Activated CD4-positive, alpha-beta T cell treated with anti-CD3 and anti-CD28 coated beads, Interleukin-2, amount 10 ng/mL, durations not matched to agents 7 days and 5 days (primary cell): ENCODE results near the gene NEDD9. TPM values are rescaled to one million over a fixed set of nuclear protein-coding genes. Genes with fewer than 3 reads are reported as not detected.
A peak's percentile ranks its signal among the peaks of the same experiment; 100 is the strongest.

Experiments
- CTCF ChIA-PET: fragments of 350-600 bp; sonication (Branson Sonifier 250); formaldehyde crosslinking; loops from one replicate; lab custom pipeline; 2021; ENCODE audit warnings: antibody characterized with exemption; lab: Charles Lee
- POLR2A ChIA-PET: fragments of 350-600 bp; sonication (Branson Sonifier 250); formaldehyde crosslinking; loops from one replicate; lab custom pipeline; 2021; ENCODE audit warnings: antibody characterized with exemption; lab: Charles Lee
- DNase-seq: peaks from one replicate; pipeline ENCODE4 v3.0.0-alpha.2; 2020
- H3K27ac Mint-ChIP-seq: one replicate; pipeline ENCODE4 v1.8.0; 2021; ENCODE audit warnings: mild to moderate bottlenecking, moderate library complexity, mixed read lengths
- H3K27me3 Mint-ChIP-seq: one replicate; pipeline ENCODE4 v1.8.0; 2021; ENCODE audit warnings: mixed read lengths
- H3K36me3 Mint-ChIP-seq: one replicate; pipeline ENCODE4 v1.8.0; 2021; ENCODE audit warnings: low read depth, mixed read lengths
- H3K4me1 Mint-ChIP-seq: one replicate; pipeline ENCODE4 v1.8.0; 2021; ENCODE audit warnings: mixed read lengths
- H3K4me3 Mint-ChIP-seq: one replicate; pipeline ENCODE4 v1.8.0; 2021; ENCODE audit warnings: mild to moderate bottlenecking, moderate library complexity, mixed read lengths
- H3K9me3 Mint-ChIP-seq: one replicate; pipeline ENCODE4 v1.8.0; 2021; ENCODE audit warnings: mixed read lengths
- total RNA-seq, 2 experiments: library from RNA; stranded (reverse); gene quantifications; one replicate each; pipeline ENCODE4 v1.2.3, GENCODE V29; 2021

Gene NEDD9
- total RNA-seq, 2 experiments from 2014 or later = 42.7 to 47.7 TPM

DNA sequence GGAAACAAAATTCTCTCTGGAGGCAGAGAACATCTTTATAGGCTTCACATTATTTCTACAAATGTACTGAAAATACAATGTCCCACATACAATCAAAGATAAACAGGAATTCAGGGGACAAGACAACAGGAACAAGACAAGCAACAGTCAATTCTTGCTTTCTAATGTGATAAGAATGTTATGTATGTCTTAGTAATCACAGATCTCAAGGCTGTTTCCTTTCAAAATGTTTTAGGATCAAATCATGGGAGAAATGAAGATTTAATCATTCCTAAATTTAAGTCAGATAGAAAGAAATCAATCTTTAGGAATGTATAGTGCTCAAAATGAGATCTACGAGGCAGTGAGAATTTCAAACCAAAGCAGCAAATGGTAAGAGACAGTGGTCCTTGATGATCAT is 32.1 kb downstream of the NEDD9 start:
- POLR2A ChIA-PET = no interaction called here
- CTCF ChIA-PET = interaction anchor here (2.1 kb wide), 1 partner anchor 22 kb away, joined by 6 read pairs; no protein-coding TSS in a partner anchor
- Mint-ChIP-seq H3K4me1 (peaks cover 80% of the 10 kb centered on the region), H3K27me3 (no peaks in the 10 kb centered on the region), H3K4me3 (no peak overlapping the region), H3K36me3 (peaks cover 75% of the 10 kb centered on the region), H3K9me3 (peaks cover 11% of the 10 kb centered on the region), H3K27ac (peak overlapping the region; percentile 91)
- DNase-seq = no peak

DNA sequence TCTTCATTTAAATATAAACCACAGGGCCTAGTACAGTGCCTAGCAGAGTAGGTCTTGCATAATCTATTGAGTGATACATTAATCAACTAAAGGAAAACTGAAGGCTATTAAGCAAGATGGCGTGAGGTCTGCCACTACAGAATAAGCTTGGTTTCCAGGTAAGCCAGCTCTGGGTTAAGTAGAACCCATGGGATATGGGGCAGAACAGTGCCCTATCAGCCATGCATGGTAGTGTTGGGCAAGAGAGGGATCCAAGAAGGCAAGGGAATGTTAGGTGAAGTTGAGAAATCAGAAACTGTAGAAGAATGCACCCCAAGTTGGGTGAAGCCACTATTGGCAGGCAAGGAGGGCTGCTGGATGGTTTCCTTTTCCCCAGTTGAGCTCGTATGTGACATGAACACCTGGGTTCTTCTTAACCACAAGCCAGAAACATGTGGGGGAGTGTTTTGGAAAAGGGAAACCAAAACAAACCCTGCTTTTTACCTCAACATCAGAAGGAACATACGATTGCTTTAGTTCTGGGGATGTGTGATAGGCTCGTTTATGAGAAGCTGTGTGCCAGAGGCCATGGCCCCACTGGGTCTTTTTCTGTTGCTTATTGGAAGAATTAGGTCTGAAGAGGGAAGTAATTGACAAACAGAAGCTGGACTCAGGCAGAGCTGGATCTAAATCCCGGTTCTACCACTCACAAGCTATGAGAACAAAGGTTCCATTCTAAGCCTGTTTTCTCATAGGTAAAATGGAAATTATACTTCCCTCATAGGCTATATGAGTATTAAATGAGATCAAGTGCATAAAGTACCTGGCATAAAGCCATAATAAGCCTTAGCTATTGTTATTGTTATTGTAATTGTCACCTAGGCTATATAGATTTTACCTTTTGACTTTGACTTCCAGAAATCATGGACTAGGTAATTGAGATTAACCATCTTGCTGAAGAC is 33.5 kb downstream of the NEDD9 start:
- Mint-ChIP-seq H3K27me3 (no peaks in the 10 kb centered on the region), H3K27ac (peak overlapping the region; percentile 91), H3K36me3 (peaks cover 81% of the 10 kb centered on the region), H3K9me3 (peaks cover 11% of the 10 kb centered on the region), H3K4me3 (peak overlapping the region; percentile 42), H3K4me1 (peaks cover 80% of the 10 kb centered on the region)
- ChIA-PET CTCF (interaction anchor here (0.7 to 2.1 kb wide), 11 partner anchors 11 to 295 kb away, joined by 3 to 6 read pairs (median 4); partner anchors contain the start of gene NEDD9), POLR2A (interaction anchor here (0.5 to 1.3 kb wide), 3 partner anchors 26 to 219 kb away, joined by 3 to 6 read pairs (median 3); no protein-coding TSS in a partner anchor)
- peak; percentile 80 for DNase-seq

DNA sequence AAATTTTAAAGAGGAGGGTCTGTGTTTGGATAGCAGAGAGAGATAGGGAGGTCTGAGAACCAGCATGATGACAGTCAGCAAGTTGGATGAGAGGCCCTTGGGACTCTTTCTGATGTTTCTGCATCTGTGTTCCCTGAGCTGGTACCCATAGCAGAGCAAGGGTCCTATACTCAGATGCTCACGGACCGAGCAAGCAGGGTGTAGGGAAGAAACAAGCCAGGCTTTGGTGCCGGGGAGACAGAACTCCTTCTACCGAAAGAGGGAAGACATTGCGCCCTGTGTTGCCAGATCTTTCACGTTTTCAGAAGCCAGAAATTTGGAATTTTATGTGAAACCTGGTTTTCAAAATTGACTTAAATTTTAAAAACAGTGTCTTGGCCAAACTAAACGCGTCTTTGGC is 34.6 kb downstream of the NEDD9 start:
- ChIA-PET CTCF (no interaction called here), POLR2A (interaction anchor here (0.6 kb wide), 1 partner anchor 141 kb away, joined by 3 read pairs; no protein-coding TSS in a partner anchor)
- DNase-seq = no peak
- Mint-ChIP-seq H3K4me1 (peaks cover 71% of the 10 kb centered on the region), H3K27me3 (no peaks in the 10 kb centered on the region), H3K27ac (peak overlapping the region; percentile 91), H3K4me3 (no peak overlapping the region), H3K9me3 (peaks cover 11% of the 10 kb centered on the region), H3K36me3 (peaks cover 80% of the 10 kb centered on the region)

DNA sequence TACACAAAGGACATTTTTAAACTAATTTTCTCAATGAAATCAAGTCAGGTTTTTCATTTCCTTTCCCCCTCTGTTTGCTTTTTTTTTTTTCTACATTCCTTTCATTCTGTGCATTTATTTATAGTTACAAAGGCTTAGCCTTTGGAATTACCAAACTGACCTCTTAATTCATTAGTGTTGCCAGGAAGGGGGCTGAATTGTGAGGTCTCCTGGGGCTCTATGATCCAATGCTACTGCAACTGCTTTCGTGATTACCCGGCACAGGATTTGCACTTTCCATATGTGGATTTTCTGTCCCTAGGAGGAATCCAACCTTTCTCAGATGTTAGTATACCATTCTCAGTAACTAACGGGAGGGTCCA is 35.3 kb downstream of the NEDD9 start:
- H3K27me3 Mint-ChIP-seq = no peaks in the 10 kb centered on the region
- no peak overlapping the region for H3K4me3 Mint-ChIP-seq
- ChIA-PET CTCF (no interaction called here), POLR2A (no interaction called here)
- H3K27ac Mint-ChIP-seq = no peak overlapping the region
- peaks cover 81% of the 10 kb centered on the region for H3K36me3 Mint-ChIP-seq
- peaks cover 64% of the 10 kb centered on the region for H3K4me1 Mint-ChIP-seq
- DNase-seq = no peak
- H3K9me3 Mint-ChIP-seq = peaks cover 11% of the 10 kb centered on the region

DNA sequence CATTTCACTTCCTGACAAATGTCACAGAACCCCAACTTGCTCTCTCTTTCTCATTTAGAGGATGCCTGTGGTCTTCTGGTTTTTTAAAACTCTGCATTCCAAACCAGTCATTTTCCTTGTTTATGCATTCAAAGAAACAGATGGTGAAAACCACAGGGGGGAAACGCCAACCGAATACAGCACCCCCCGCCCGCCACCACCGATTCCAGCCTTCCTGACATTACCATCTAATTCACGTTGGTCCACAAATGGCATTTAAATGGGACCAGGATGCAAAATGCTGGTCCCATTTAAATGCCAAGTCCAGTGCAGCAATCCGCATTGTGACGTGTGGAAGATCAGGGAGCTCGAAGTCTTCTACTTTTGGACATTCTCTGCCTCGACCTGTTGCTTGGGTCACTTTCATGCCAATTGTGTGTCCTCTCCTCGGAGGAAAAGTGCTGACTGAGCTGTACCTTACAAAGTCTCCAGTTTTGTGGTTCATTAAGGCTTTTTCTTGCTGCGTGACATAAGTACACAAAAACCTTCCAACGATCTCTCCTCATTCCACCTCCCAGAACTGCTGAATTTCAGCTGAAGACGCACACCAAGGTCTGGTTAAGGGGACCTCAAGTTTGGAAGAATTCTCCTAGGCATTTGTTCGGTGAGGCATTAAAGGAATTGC is 35.8 kb downstream of the NEDD9 start:
- CTCF ChIA-PET = interaction anchor here (0.9 kb wide), 1 partner anchor 12 kb away, joined by 3 read pairs; no protein-coding TSS in a partner anchor
- Mint-ChIP-seq H3K9me3 (peaks cover 11% of the 10 kb centered on the region), H3K27ac (no peak overlapping the region), H3K36me3 (peaks cover 82% of the 10 kb centered on the region), H3K27me3 (no peaks in the 10 kb centered on the region), H3K4me1 (peaks cover 59% of the 10 kb centered on the region), H3K4me3 (no peak overlapping the region)
- no peak for DNase-seq
- POLR2A ChIA-PET = no interaction called here

GRCh38 chr6:11194356-11195218 is 37.9 kb downstream of the NEDD9 start:
- POLR2A ChIA-PET = interaction anchor here (0.8 kb wide), 1 partner anchor 724 kb away, joined by 4 read pairs; no protein-coding TSS in a partner anchor
- H3K27me3 Mint-ChIP-seq = no peaks in the 10 kb centered on the region
- CTCF ChIA-PET = interaction anchor here (0.7 kb wide), 1 partner anchor 758 kb away, joined by 3 read pairs; no protein-coding TSS in a partner anchor

GRCh38 chr6:11193434-11193833 is 39.0 kb downstream of the NEDD9 start:
- ChIA-PET POLR2A (no interaction called here), CTCF (interaction anchor here (0.6 to 1.3 kb wide), 5 partner anchors 10 to 759 kb away, joined by 3 to 5 read pairs (median 3); no protein-coding TSS in a partner anchor)
- Mint-ChIP-seq H3K27me3 (no peaks in the 10 kb centered on the region), H3K36me3 (peaks cover 81% of the 10 kb centered on the region), H3K4me3 (no peak overlapping the region), H3K27ac (no peak overlapping the region), H3K4me1 (peaks cover 32% of the 10 kb centered on the region), H3K9me3 (peaks cover 4% of the 10 kb centered on the region)
- DNase-seq = no peak

More at GRCh38 chr6:11194356-11195218, 37.9 kb downstream of the NEDD9 start:
- Mint-ChIP-seq H3K36me3 (peaks cover 85% of the 10 kb centered on the region), H3K9me3 (peaks cover 5% of the 10 kb centered on the region), H3K27ac (no peak overlapping the region), H3K4me3 (no peak overlapping the region), H3K4me1 (peaks cover 41% of the 10 kb centered on the region)
- no peak for DNase-seq

DNA sequence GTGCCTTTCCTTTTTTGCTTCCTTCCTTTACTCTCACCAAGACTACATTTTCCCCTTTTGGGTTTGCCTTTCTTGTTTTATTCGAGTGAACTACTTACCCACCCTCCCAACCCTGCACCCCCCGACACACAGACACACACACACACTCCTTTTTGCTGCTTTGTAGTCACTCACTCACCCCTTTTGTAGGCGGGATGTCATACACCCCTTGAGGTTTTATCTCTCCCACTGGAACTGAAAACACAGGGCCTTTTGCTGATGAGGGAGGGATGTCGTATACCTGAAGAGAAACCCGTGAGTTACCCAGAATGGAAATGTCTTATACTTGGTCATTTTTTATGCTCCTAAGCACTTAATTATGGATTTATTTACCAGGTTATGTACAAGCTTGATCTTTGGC is 40.3 kb downstream of the NEDD9 start:
- POLR2A ChIA-PET = no interaction called here
- H3K27me3 Mint-ChIP-seq = no peaks in the 10 kb centered on the region
- CTCF ChIA-PET = interaction anchor here (0.6 to 1.2 kb wide), 3 partner anchors 10 to 309 kb away, joined by 3 read pairs; no protein-coding TSS in a partner anchor
- H3K27ac Mint-ChIP-seq = no peak overlapping the region
- peaks cover 20% of the 10 kb centered on the region for H3K4me1 Mint-ChIP-seq
- H3K9me3 Mint-ChIP-seq = peaks cover 2% of the 10 kb centered on the region
- H3K36me3 Mint-ChIP-seq = peaks cover 83% of the 10 kb centered on the region
- DNase-seq = no peak
- H3K4me3 Mint-ChIP-seq = no peak overlapping the region

- Mint-ChIP-seq H3K27me3 (no peaks in the 10 kb centered on the region), H3K4me1 (peaks cover 8% of the 10 kb centered on the region), H3K4me3 (no peak overlapping the region), H3K27ac (no peak overlapping the region), H3K36me3 (peaks cover 85% of the 10 kb centered on the region), H3K9me3 (peaks cover 2% of the 10 kb centered on the region)
- POLR2A ChIA-PET = no interaction called here
- CTCF ChIA-PET = no interaction called here
- no peak for DNase-seq
These were observed 41.7 kb downstream of the NEDD9 start for GRCh38 chr6:11190625-11191245.

DNA sequence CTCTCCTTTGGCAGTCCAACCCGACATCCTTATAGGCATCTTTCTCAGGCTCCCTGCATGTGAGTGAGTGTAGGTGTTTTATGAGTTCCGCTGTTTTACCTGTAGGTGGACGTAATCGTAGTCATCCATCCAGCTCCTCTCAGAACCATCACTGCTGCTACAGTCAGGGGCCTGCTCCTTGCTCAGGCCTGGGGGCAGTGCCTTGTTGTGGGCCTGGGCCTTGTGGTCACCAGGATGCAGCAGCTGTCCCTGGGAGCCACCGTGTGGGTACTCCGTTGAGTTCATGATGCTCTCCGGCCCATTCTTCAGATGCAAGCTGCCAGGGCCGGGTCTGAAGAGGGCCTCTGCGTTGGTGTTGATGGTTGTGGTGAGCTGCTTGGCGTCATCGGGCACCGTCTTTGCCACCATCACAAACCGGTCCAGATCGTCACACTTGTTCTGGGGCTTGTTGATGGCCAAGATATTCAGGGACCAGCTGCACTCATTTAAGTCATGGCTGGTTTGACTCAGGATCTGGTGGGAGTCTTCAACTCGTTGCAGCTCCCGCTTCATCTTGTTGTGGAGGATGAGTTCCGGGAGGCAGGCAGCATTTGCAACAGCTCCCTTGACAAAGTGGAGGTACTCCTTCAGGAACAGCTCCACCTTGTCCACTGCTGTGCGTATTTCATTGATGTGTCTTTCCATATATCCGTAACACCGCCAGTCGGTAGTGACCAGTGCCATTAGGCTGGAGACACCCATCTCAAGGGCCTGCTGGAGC is 42.4 kb downstream of the NEDD9 start:
- H3K9me3 Mint-ChIP-seq = peaks cover 7% of the 10 kb centered on the region
- POLR2A ChIA-PET = no interaction called here
- H3K4me3 Mint-ChIP-seq = no peak overlapping the region
- H3K4me1 Mint-ChIP-seq = peaks cover 8% of the 10 kb centered on the region
- H3K27ac Mint-ChIP-seq = no peak overlapping the region
- CTCF ChIA-PET = interaction anchor here (0.6 to 1.6 kb wide), 3 partner anchors 16 to 234 kb away, joined by 3 to 4 read pairs (median 4); no protein-coding TSS in a partner anchor
- no peak for DNase-seq
- H3K36me3 Mint-ChIP-seq = peaks cover 87% of the 10 kb centered on the region
- no peaks in the 10 kb centered on the region for H3K27me3 Mint-ChIP-seq
